ENCODE results near the gene LRRC36.

Gene LRRC36

GRCh38 chr16:67282447-67282805 is 44.2 kb upstream of the LRRC36 start:
- peaks cover 13% of the 10 kb centered on the region for H3K79me2 ChIP-seq (ENCODE audit: control insufficient read depth, insufficient read depth, low read length, unreplicated experiment)
- H3K36me3 ChIP-seq (ENCODE audit: insufficient read depth, low read length) = peaks cover 13% of the 10 kb centered on the region; the same call in 1 of the 2 replicates
- H3K27ac ChIP-seq (ENCODE audit: low read depth, low read length) = no peak overlapping the region
- no peak overlapping the region for H3K4me3 ChIP-seq (ENCODE audit: low read depth, low read length)
- no peak overlapping the region for H2AFZ ChIP-seq (ENCODE audit: low read length, unreplicated experiment)
- H3K27me3 ChIP-seq (ENCODE audit: insufficient read depth, low read length) = no peaks in the 10 kb centered on the region
- peaks cover 22% of the 10 kb centered on the region for H3K4me1 ChIP-seq (ENCODE audit: control insufficient read depth, insufficient read depth, low read length, unreplicated experiment)

- H2AFZ ChIP-seq (ENCODE audit: low read length, unreplicated experiment) = no peak overlapping the region
- peaks cover 13% of the 10 kb centered on the region; the same call in 1 of the 2 replicates for H3K36me3 ChIP-seq (ENCODE audit: insufficient read depth, low read length)
- H3K4me1 ChIP-seq (ENCODE audit: control insufficient read depth, insufficient read depth, low read length, unreplicated experiment) = peaks cover 14% of the 10 kb centered on the region
- H3K27ac ChIP-seq (ENCODE audit: low read depth, low read length) = no peak overlapping the region
- no peak overlapping the region for H3K4me3 ChIP-seq (ENCODE audit: low read depth, low read length)
- no peaks in the 10 kb centered on the region for H3K27me3 ChIP-seq (ENCODE audit: insufficient read depth, low read length)
- peaks cover 13% of the 10 kb centered on the region for H3K79me2 ChIP-seq (ENCODE audit: control insufficient read depth, insufficient read depth, low read length, unreplicated experiment)
Observed at GRCh38 chr16:67283039-67283825, 43.4 kb upstream of the LRRC36 start.

GRCh38 chr16:67283826-67284555 is 42.6 kb upstream of the LRRC36 start:
- Histone ChIP-seq H3K4me1 (ENCODE audit: control insufficient read depth, insufficient read depth, low read length, unreplicated experiment) (peaks cover 11% of the 10 kb centered on the region), H2AFZ (ENCODE audit: low read length, unreplicated experiment) (no peak overlapping the region), H3K27ac (ENCODE audit: low read depth, low read length) (no peak overlapping the region), H3K36me3 (ENCODE audit: insufficient read depth, low read length) (peaks cover 13% of the 10 kb centered on the region; the same call in 1 of the 2 replicates), H3K79me2 (ENCODE audit: control insufficient read depth, insufficient read depth, low read length, unreplicated experiment) (peaks cover 13% of the 10 kb centered on the region), H3K4me3 (ENCODE audit: low read depth, low read length) (no peak overlapping the region), H3K27me3 (ENCODE audit: insufficient read depth, low read length) (no peaks in the 10 kb centered on the region)

GRCh38 chr16:67284699-67285646 is 41.6 kb upstream of the LRRC36 start:
- no peak overlapping the region for H2AFZ ChIP-seq (ENCODE audit: low read length, unreplicated experiment)
- no peak overlapping the region for H3K4me3 ChIP-seq (ENCODE audit: low read depth, low read length)
- no peak overlapping the region for H3K27ac ChIP-seq (ENCODE audit: low read depth, low read length)
- H3K27me3 ChIP-seq (ENCODE audit: insufficient read depth, low read length) = no peaks in the 10 kb centered on the region
- H3K79me2 ChIP-seq (ENCODE audit: control insufficient read depth, insufficient read depth, low read length, unreplicated experiment) = peaks cover 7% of the 10 kb centered on the region
- H3K4me1 ChIP-seq (ENCODE audit: control insufficient read depth, insufficient read depth, low read length, unreplicated experiment) = peaks cover 7% of the 10 kb centered on the region
- peaks cover 13% of the 10 kb centered on the region; the same call in 1 of the 2 replicates for H3K36me3 ChIP-seq (ENCODE audit: insufficient read depth, low read length)

- Histone ChIP-seq H2AFZ (ENCODE audit: low read length, unreplicated experiment) (no peak overlapping the region), H3K79me2 (ENCODE audit: control insufficient read depth, insufficient read depth, low read length, unreplicated experiment) (no peaks in the 10 kb centered on the region), H3K4me1 (ENCODE audit: control insufficient read depth, insufficient read depth, low read length, unreplicated experiment) (no peaks in the 10 kb centered on the region), H3K4me3 (ENCODE audit: low read depth, low read length) (no peak overlapping the region), H3K27ac (ENCODE audit: low read depth, low read length) (no peak overlapping the region), H3K36me3 (ENCODE audit: insufficient read depth, low read length) (peaks cover 13% of the 10 kb centered on the region; the same call in 1 of the 2 replicates), H3K27me3 (ENCODE audit: insufficient read depth, low read length) (no peaks in the 10 kb centered on the region)
Observed at GRCh38 chr16:67286441-67287235, 40.0 kb upstream of the LRRC36 start.

- no peaks in the 10 kb centered on the region for H3K79me2 ChIP-seq (ENCODE audit: control insufficient read depth, insufficient read depth, low read length, unreplicated experiment)
Observed at GRCh38 chr16:67287960-67288359, 38.7 kb upstream of the LRRC36 start.

GRCh38 chr16:67291461-67291860 is 35.2 kb upstream of the LRRC36 start:
- Histone ChIP-seq H3K36me3 (ENCODE audit: insufficient read depth, low read length) (no peaks in the 10 kb centered on the region), H2AFZ (ENCODE audit: low read length, unreplicated experiment) (no peak overlapping the region), H3K27ac (ENCODE audit: low read depth, low read length) (no peak overlapping the region), H3K79me2 (ENCODE audit: control insufficient read depth, insufficient read depth, low read length, unreplicated experiment) (no peaks in the 10 kb centered on the region), H3K4me3 (ENCODE audit: low read depth, low read length) (no peak overlapping the region), H3K27me3 (ENCODE audit: insufficient read depth, low read length) (no peaks in the 10 kb centered on the region), H3K4me1 (ENCODE audit: control insufficient read depth, insufficient read depth, low read length, unreplicated experiment) (peaks cover 4% of the 10 kb centered on the region)

More at GRCh38 chr16:67287960-67288359, 38.7 kb upstream of the LRRC36 start:
- Histone ChIP-seq H3K27me3 (ENCODE audit: insufficient read depth, low read length) (no peaks in the 10 kb centered on the region), H2AFZ (ENCODE audit: low read length, unreplicated experiment) (no peak overlapping the region), H3K4me3 (ENCODE audit: low read depth, low read length) (no peak overlapping the region), H3K4me1 (ENCODE audit: control insufficient read depth, insufficient read depth, low read length, unreplicated experiment) (no peaks in the 10 kb centered on the region), H3K27ac (ENCODE audit: low read depth, low read length) (no peak overlapping the region), H3K36me3 (ENCODE audit: insufficient read depth, low read length) (peaks cover 6% of the 10 kb centered on the region; the same call in 1 of the 2 replicates)

GRCh38 chr16:67294171-67294757 is 32.4 kb upstream of the LRRC36 start:
- Histone ChIP-seq H3K27ac (ENCODE audit: low read depth, low read length) (no peak overlapping the region), H3K79me2 (ENCODE audit: control insufficient read depth, insufficient read depth, low read length, unreplicated experiment) (no peaks in the 10 kb centered on the region), H3K27me3 (ENCODE audit: insufficient read depth, low read length) (no peaks in the 10 kb centered on the region), H3K36me3 (ENCODE audit: insufficient read depth, low read length) (no peaks in the 10 kb centered on the region), H2AFZ (ENCODE audit: low read length, unreplicated experiment) (no peak overlapping the region), H3K4me1 (ENCODE audit: control insufficient read depth, insufficient read depth, low read length, unreplicated experiment) (peaks cover 6% of the 10 kb centered on the region), H3K4me3 (ENCODE audit: low read depth, low read length) (no peak overlapping the region)

- no peak overlapping the region for H3K4me3 ChIP-seq (ENCODE audit: low read depth, low read length)
- H3K79me2 ChIP-seq (ENCODE audit: control insufficient read depth, insufficient read depth, low read length, unreplicated experiment) = no peaks in the 10 kb centered on the region
- no peak overlapping the region for H3K27ac ChIP-seq (ENCODE audit: low read depth, low read length)
- no peaks in the 10 kb centered on the region for H3K36me3 ChIP-seq (ENCODE audit: insufficient read depth, low read length)
- no peak overlapping the region for H2AFZ ChIP-seq (ENCODE audit: low read length, unreplicated experiment)
- H3K27me3 ChIP-seq (ENCODE audit: insufficient read depth, low read length) = no peaks in the 10 kb centered on the region
- peaks cover 6% of the 10 kb centered on the region for H3K4me1 ChIP-seq (ENCODE audit: control insufficient read depth, insufficient read depth, low read length, unreplicated experiment)
Observed at GRCh38 chr16:67294938-67295361, 31.7 kb upstream of the LRRC36 start.
